OCI-LY3 (cell line): Measurements from ENCODE around the gene MMD.

ENCODE experiments used
- H2AFZ ChIP-seq: fragments of 200-600, 300-600 bp; shearing (Covaris generic); 2 replicates; pipeline ENCODE4 v1.6.0; 2014; ENCODE audit warnings: antibody characterized with exemption, low read depth, low read length
- H3K27ac ChIP-seq: fragments of 200-600, 300-600 bp; sonication (generic); 2 replicates; pipeline ENCODE4 v1.5.1; 2014; ENCODE audit warnings: mild to moderate bottlenecking, low read length, moderate library complexity, mixed read lengths
- H3K27me3 ChIP-seq: fragments of 200-600, 300-600 bp; sonication (generic); 2 replicates; pipeline ENCODE4 v1.6.1; 2014; ENCODE audit warnings: low read depth, low read length, mixed read lengths
- H3K36me3 ChIP-seq: fragments of 200-600, 300-600 bp; sonication (generic); replicated peaks from 2 replicates; pipeline ENCODE3; 2014; ENCODE audit warnings: low read depth, low read length, mixed read lengths
- H3K4me1 ChIP-seq: fragments of 300-600, 200-600 bp; sonication (generic); 2 replicates; pipeline ENCODE4 v1.6.1; 2014; ENCODE audit warnings: low read length, mixed read lengths
- H3K4me2 ChIP-seq: fragments of 200-600, 300-600 bp; sonication (generic); 2 replicates; pipeline ENCODE4 v1.6.1; 2014; ENCODE audit warnings: low read length, mixed read lengths
- H3K4me3 ChIP-seq: fragments of 300-600, 200-600 bp; sonication (generic); 2 replicates; pipeline ENCODE4 v1.5.1; 2014; ENCODE audit warnings: antibody characterized with exemption, mild to moderate bottlenecking, low read length, moderate library complexity
- H3K79me2 ChIP-seq: fragments of 300-600, 200-600 bp; shearing (Covaris generic); 2 replicates; pipeline ENCODE4 v1.6.1; 2014; ENCODE audit warnings: mild to moderate bottlenecking, low read length, mixed read lengths
- H3K9ac ChIP-seq: fragments of 300-600, 200-600 bp; shearing (Covaris generic); 2 replicates; pipeline ENCODE4 v1.6.0; 2014; ENCODE audit warnings: mild to moderate bottlenecking, low read length, moderate library complexity
- H3K9me3 ChIP-seq: fragments of 200-600, 300-600 bp; shearing (Covaris generic); 2 replicates; pipeline ENCODE4 v1.6.1; 2014; ENCODE audit warnings: low read length, mixed read lengths; ENCODE audit not compliant: insufficient read depth
- H4K20me1 ChIP-seq: fragments of 200-600, 300-600 bp; sonication (generic); 2 replicates; pipeline ENCODE4 v1.6.1; 2016; ENCODE audit warnings: low read length, mixed read lengths; ENCODE audit not compliant: insufficient read depth
- EZH2phosphoT487 ChIP-seq: fragments of 200-600 bp; shearing (Covaris generic); IDR thresholded peaks from 2 replicates; pipeline ENCODE4 v1.6.1; 2018; ENCODE audit warnings: antibody characterized with exemption, mixed run types, low read depth
- TF ChIP-seq, protein P1 (sequence below): fragments of 200-600, 300-600 bp; sonication (generic); IDR thresholded peaks from 2 replicates; pipeline ENCODE4 v1.5.1; 2014; ENCODE audit warnings: antibody characterized with exemption, low read length, low read depth

Gene MMD

DNA sequence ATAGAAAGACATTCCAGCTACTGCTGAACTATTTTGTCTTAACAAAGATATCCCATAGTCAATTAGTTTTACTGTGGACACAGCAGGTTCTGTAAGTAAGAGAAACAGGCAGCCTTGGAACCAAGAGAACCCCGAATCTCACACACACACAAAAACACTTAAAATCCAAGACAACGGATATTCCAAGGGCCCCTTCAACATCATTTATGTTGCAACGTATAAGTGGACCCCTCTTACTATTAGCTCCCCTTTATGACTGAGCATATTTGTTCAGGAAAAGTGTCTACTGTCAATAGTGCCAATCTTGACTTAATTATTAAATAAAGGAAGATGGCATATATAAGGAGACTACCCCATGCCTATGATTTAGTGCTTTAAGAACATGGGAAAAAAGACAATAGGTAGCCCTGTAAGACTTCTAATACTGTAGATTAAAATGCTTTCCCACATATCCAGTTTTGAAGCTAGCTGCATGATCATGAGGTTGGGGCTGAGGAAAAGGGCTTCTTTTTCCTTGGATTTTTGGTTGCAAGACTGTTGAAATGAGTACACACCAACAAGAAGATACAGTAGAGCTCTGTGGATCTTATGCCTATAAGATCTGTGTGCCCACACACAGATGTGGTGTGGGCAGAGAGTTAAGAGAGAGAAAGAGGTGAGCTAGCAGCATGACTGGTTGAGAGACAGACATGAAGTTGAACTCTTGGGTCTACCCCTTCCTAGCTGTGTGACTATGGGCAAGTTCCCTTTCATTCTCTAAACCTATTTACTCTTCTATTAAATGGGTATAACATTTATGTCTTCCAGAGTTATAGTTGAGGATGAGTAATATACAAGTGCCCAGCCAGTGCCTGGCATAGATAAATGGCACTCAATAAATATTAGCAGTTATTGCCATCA is 3.0 kb downstream of the MMD start:
- H3K27ac ChIP-seq: no peak overlapping the region
- TF ChIP-seq, protein P1, sequence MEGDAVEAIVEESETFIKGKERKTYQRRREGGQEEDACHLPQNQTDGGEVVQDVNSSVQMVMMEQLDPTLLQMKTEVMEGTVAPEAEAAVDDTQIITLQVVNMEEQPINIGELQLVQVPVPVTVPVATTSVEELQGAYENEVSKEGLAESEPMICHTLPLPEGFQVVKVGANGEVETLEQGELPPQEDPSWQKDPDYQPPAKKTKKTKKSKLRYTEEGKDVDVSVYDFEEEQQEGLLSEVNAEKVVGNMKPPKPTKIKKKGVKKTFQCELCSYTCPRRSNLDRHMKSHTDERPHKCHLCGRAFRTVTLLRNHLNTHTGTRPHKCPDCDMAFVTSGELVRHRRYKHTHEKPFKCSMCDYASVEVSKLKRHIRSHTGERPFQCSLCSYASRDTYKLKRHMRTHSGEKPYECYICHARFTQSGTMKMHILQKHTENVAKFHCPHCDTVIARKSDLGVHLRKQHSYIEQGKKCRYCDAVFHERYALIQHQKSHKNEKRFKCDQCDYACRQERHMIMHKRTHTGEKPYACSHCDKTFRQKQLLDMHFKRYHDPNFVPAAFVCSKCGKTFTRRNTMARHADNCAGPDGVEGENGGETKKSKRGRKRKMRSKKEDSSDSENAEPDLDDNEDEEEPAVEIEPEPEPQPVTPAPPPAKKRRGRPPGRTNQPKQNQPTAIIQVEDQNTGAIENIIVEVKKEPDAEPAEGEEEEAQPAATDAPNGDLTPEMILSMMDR: no peak
- TF ChIP-seq EZH2phosphoT487: no peak
- H3K27me3 ChIP-seq: no peaks in the 10 kb centered on the region
- no peak overlapping the region for H3K4me2 ChIP-seq
- peaks cover 58% of the 10 kb centered on the region for H4K20me1 ChIP-seq
- H3K36me3 ChIP-seq: peaks cover 42% of the 10 kb centered on the region
- H3K4me3 ChIP-seq: no peak overlapping the region
- no peaks in the 10 kb centered on the region for H3K9me3 ChIP-seq
- H3K4me1 ChIP-seq: peaks cover 31% of the 10 kb centered on the region
- H3K79me2 ChIP-seq: peaks cover 78% of the 10 kb centered on the region
- no peak overlapping the region for H3K9ac ChIP-seq
- H2AFZ ChIP-seq: no peak overlapping the region

DNA sequence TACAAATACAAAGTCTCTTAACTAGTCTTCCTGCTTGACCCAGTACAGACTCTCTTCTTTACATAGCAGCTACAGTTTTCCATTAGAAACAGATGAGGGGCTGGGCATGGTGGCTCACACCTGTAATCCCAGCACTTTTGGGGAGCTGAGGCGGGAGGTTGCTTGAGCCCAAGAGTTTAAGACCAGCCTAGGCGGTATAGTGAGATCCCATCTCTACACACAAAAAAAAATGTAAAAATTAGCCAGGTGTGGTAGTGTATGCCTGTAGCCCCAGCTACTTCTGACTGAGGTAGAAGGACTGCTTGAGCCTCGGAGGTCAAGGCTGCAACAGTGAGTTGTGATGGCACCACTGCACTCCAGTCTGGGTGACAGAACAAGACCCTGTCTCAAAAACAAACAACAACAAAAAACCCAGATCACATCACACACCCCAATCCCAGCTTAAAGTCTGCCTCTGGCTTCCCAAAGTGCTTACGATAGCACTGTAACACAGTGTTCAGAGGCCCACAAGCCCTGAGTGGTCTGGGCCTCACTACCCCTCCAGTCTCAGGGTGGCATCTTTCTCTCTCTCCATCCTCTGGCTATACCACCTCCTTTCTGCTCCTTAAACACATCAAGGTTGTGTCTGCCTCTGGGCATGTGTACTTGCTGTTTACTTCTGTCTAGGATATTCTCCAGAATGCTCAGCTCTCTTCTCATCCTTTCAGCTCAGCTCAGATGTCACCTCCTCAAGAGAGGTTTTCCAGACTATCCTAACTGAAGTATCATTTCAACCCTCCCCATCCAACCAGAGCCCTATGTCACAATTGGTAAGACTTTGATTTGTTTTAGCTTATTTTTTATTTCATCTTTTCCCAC is 4.0 kb downstream of the MMD start:
- peaks cover 78% of the 10 kb centered on the region for H3K79me2 ChIP-seq
- no peak overlapping the region for H3K27ac ChIP-seq
- H3K9me3 ChIP-seq: no peaks in the 10 kb centered on the region
- TF ChIP-seq, protein P1: no peak
- no peak for TF ChIP-seq EZH2phosphoT487
- peaks cover 58% of the 10 kb centered on the region for H4K20me1 ChIP-seq
- no peak overlapping the region for H3K4me2 ChIP-seq
- peaks cover 52% of the 10 kb centered on the region for H3K36me3 ChIP-seq
- no peak overlapping the region for H3K4me3 ChIP-seq
- no peak overlapping the region for H3K9ac ChIP-seq
- peaks cover 23% of the 10 kb centered on the region for H3K4me1 ChIP-seq
- no peaks in the 10 kb centered on the region for H3K27me3 ChIP-seq
- H2AFZ ChIP-seq: no peak overlapping the region

DNA sequence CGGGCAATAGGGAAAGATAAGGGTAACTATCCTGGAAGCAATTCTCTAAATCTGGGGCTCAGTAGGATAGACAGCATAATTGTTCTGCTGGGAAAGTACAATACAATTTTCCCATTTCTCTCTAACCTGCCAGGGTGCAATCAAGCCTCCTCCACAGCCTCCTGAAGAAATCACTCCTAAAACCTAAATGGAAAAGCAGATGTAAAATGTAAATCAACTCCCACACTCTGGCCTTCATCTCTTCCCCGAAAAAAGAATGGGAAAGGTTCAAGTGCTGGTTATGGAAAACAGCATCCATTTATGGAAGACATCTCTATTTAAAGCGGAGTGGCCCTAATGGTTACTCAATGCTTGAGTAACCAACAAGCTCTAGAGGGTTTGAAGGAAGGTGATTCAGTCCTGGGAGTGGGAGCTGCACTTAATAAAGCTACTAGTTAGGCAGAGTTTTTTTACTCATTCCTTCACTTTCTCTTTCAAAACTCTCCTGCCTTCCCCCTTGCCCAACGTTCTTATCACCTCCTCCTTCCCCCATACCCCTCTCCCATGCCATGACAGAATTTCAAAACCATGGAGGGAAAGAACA is 5.1 kb downstream of the MMD start:
- Histone ChIP-seq H3K79me2 (peaks cover 77% of the 10 kb centered on the region), H3K4me1 (peaks cover 18% of the 10 kb centered on the region), H3K9ac (no peak overlapping the region), H4K20me1 (peaks cover 58% of the 10 kb centered on the region), H3K36me3 (peaks cover 61% of the 10 kb centered on the region), H3K4me3 (no peak overlapping the region), H3K4me2 (no peak overlapping the region), H3K27me3 (no peaks in the 10 kb centered on the region), H3K9me3 (no peaks in the 10 kb centered on the region), H2AFZ (no peak overlapping the region), H3K27ac (no peak overlapping the region)
- TF ChIP-seq, protein P1: no peak
- no peak for TF ChIP-seq EZH2phosphoT487

DNA sequence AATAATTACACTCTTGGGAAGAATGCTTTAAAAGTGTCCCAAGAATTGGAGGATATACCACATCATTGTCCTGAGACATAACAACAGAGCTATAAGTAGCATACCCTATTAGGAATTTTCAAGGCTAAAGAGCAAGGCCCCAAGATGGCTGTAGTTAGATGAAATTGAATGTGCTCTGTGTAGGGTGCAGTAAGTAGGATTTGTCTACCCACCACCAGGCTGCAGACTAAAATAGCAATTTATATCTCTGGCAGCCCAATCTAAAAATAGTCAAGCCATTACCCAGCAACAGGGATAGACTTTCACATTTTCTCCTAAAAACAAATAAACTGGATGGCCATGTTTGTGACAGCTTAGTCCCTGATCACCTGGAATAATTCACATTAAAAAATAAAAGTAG is 5.6 kb downstream of the MMD start:
- peaks cover 58% of the 10 kb centered on the region for H4K20me1 ChIP-seq
- H3K27me3 ChIP-seq: no peaks in the 10 kb centered on the region
- peaks cover 18% of the 10 kb centered on the region for H3K4me1 ChIP-seq
- H3K4me3 ChIP-seq: no peak overlapping the region
- H3K9me3 ChIP-seq: no peaks in the 10 kb centered on the region
- peaks cover 67% of the 10 kb centered on the region for H3K36me3 ChIP-seq
- H3K27ac ChIP-seq: no peak overlapping the region
- no peak overlapping the region for H3K4me2 ChIP-seq
- H3K79me2 ChIP-seq: peaks cover 71% of the 10 kb centered on the region
- no peak overlapping the region for H3K9ac ChIP-seq
- TF ChIP-seq, protein P1: no peak
- no peak for TF ChIP-seq EZH2phosphoT487
- no peak overlapping the region for H2AFZ ChIP-seq
